ENCODE data around the gene HBE1.

HBE1 gene

DNA sequence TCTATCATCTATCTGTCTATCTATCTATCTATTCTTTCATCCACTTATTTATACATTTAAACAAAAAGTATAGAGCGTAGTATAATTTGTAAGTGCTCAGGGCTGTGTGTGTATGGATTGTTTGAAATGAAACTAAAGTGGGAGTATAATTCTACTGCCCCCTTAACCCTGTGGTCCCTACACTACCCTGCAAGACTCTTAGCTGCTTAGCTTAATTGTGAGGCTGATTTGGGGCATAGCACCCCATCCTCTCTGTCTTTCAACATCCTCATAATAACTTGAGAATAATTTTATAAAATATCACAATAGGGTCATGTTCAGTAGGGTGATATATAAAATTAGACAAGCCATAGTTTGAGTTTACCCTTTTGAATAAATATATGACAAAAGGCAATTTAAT is 20.4 kb upstream of the HBE1 start:
- no peaks in the 10 kb centered on the region for H3K36me3 Mint-ChIP-seq
- H3K4me1 Mint-ChIP-seq (ENCODE audit: low read depth): no peaks in the 10 kb centered on the region

DNA sequence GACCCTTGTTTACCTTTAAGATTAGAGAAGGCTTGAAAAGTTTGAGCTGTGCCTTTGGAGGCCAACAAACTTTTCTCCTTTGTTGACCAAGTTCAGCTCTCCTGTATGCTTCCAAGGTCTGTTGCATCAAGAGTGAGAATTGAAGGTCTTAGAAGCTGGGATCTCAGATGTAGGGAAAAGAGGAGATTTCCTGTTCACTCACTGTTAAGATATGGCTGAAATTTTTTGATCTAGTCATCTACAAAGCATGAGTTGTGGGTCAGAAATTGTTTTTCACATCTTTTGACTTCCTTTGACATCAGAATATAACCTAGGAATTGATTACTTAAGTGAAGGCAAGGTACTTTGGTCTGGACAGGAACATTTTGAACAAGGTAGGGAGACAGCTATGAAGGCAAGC is 20.0 kb upstream of the HBE1 start:
- Mint-ChIP-seq H3K27ac (no peak overlapping the region), H3K36me3 (no peaks in the 10 kb centered on the region), H3K27me3 (no peaks in the 10 kb centered on the region), H3K4me3 (no peak overlapping the region), H3K4me1 (ENCODE audit: low read depth) (no peaks in the 10 kb centered on the region), H3K9me3 (ENCODE audit: low read depth) (no peaks in the 10 kb centered on the region)

More for the DNA sequence above, 20.4 kb upstream of the HBE1 start:
- Mint-ChIP-seq H3K4me3 (no peak overlapping the region), H3K9me3 (ENCODE audit: low read depth) (no peaks in the 10 kb centered on the region), H3K27ac (no peak overlapping the region), H3K27me3 (no peaks in the 10 kb centered on the region)

DNA sequence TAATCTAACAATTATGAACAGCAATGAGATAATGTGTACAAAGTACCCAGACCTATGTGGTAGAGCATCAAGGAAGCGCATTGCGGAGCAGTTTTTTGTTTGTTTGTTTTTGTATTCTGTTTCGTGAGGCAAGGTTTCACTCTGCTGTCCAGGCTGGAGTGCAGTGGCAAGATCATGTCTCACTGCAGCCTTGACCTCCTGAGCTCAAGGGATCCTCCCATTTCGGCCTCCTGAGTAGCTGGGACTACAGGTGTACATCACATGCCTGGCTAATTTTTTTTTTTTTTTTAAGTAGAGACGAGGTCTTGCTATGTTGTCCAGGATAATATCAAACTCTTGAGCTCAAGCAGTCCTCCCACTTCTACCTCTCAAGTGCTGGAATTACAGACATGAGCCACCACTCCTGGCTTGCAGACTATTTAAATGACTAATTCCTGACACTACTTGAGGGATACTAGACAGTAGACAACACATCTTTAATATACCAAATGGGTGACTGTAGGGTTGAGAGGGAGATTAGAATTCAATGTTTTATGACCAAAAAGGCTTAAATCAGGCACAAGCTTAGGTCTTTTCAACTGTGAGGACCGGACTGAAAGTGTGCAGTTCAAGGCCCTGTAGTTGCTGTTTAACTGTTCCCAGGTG is 19.3 kb upstream of the HBE1 start:
- no peaks in the 10 kb centered on the region for H3K4me1 Mint-ChIP-seq (ENCODE audit: low read depth)
- H3K27me3 Mint-ChIP-seq: no peaks in the 10 kb centered on the region
- H3K36me3 Mint-ChIP-seq: no peaks in the 10 kb centered on the region
- H3K9me3 Mint-ChIP-seq (ENCODE audit: low read depth): no peaks in the 10 kb centered on the region
- no peak overlapping the region for H3K4me3 Mint-ChIP-seq
- H3K27ac Mint-ChIP-seq: no peak overlapping the region

DNA sequence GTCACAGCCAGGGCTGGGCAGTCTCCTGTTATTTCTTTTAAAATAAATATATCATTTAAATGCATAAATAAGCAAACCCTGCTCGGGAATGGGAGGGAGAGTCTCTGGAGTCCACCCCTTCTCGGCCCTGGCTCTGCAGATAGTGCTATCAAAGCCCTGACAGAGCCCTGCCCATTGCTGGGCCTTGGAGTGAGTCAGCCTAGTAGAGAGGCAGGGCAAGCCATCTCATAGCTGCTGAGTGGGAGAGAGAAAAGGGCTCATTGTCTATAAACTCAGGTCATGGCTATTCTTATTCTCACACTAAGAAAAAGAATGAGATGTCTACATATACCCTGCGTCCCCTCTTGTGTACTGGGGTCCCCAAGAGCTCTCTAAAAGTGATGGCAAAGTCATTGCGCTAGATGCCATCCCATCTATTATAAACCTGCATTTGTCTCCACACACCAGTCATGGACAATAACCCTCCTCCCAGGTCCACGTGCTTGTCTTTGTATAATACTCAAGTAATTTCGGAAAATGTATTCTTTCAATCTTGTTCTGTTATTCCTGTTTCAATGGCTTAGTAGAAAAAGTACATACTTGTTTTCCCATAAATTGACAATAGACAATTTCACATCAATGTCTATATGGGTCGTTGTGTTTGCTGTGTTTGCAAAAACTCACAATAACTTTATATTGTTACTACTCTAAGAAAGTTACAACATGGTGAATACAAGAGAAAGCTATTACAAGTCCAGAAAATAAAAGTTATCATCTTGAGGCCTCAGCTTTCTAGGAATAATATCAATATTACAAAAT is 18.6 kb upstream of the HBE1 start:
- Mint-ChIP-seq H3K4me3 (no peak overlapping the region), H3K36me3 (no peaks in the 10 kb centered on the region), H3K27ac (no peak overlapping the region), H3K27me3 (no peaks in the 10 kb centered on the region), H3K9me3 (ENCODE audit: low read depth) (no peaks in the 10 kb centered on the region), H3K4me1 (ENCODE audit: low read depth) (no peaks in the 10 kb centered on the region)

DNA sequence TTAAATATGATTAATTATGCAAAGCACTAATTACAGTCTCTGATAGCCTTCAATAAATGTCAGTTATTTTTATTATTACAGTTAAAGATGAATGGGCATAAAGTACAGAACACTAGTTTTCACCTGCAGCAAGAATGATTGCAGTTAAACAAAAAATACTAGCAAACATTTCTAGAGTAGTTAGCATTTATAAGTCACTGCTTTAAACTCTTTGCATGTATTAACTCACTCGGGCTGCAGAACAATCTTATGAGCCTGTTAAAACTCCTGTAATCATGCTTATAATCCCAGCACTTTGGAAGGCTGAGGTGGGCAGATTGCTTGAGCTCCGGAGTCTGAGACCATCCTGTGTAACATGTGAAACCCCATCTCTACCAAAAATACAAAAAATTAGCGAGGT is 17.2 kb upstream of the HBE1 start:
- H3K9me3 Mint-ChIP-seq (ENCODE audit: low read depth): no peaks in the 10 kb centered on the region
- H3K27me3 Mint-ChIP-seq: no peaks in the 10 kb centered on the region
- no peaks in the 10 kb centered on the region for H3K36me3 Mint-ChIP-seq
- H3K4me3 Mint-ChIP-seq: no peak overlapping the region
- H3K4me1 Mint-ChIP-seq (ENCODE audit: low read depth): no peaks in the 10 kb centered on the region
- no peak overlapping the region for H3K27ac Mint-ChIP-seq

DNA sequence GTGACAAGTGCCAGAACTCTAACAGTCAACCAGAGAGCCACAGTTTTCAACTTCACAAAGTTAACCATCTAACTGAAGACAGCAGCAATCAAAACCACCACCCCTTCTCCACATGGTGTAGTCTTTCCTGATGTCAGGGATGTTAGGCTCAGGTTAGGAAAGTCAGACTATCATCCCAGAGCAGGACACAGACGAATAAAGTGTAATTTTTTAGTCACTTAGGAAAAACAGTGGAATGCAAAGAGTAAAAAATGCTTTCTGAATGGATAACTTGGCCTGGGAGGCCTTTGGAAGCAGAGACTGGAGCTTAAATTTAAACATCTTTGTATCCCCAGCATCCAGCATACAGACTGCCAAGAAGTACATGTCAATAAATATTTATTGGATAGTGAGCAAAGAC is 16.6 kb upstream of the HBE1 start:
- no peak overlapping the region for H3K4me3 Mint-ChIP-seq
- H3K36me3 Mint-ChIP-seq: no peaks in the 10 kb centered on the region
- no peaks in the 10 kb centered on the region for H3K9me3 Mint-ChIP-seq (ENCODE audit: low read depth)
- H3K27me3 Mint-ChIP-seq: no peaks in the 10 kb centered on the region
- H3K27ac Mint-ChIP-seq: no peak overlapping the region
- H3K4me1 Mint-ChIP-seq (ENCODE audit: low read depth): no peaks in the 10 kb centered on the region

DNA sequence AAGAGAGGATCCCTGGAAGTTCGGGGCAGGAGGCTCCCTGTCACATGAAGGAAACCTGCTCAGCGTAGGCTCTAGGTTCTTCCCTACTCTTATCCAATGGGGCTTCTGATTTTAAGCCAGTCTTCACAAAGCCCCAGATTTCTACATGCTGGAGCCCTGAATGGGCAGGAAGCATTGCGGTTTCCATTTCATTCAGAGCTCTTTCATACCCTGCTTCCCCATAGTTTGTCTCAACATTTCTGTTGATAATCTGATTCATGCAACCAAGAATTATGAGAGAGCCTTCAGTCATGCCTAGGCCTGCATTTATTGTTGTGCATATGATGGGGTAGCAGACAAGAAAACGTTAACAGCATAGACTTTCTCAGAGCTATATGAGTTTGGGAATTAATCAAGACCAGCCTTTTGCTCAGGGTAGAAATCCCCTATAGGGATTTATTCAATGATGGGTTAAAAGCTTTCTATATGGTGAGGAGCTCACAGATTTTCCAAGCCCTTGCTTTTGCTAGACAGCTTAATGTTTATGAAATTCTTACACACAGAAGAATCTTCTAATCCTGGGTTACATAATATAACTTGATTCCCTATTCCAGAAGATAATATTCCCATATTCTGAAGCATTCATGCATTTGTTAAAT is 16.1 kb upstream of the HBE1 start:
- Mint-ChIP-seq H3K27me3 (no peaks in the 10 kb centered on the region), H3K4me3 (no peak overlapping the region), H3K9me3 (ENCODE audit: low read depth) (no peaks in the 10 kb centered on the region), H3K27ac (no peak overlapping the region), H3K36me3 (no peaks in the 10 kb centered on the region), H3K4me1 (ENCODE audit: low read depth) (no peaks in the 10 kb centered on the region)

DNA sequence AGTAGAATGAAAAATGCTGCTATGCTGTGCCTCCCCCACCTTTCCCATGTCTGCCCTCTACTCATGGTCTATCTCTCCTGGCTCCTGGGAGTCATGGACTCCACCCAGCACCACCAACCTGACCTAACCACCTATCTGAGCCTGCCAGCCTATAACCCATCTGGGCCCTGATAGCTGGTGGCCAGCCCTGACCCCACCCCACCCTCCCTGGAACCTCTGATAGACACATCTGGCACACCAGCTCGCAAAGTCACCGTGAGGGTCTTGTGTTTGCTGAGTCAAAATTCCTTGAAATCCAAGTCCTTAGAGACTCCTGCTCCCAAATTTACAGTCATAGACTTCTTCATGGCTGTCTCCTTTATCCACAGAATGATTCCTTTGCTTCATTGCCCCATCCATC is 14.9 kb upstream of the HBE1 start:
- no peaks in the 10 kb centered on the region for H3K27me3 Mint-ChIP-seq
- no peaks in the 10 kb centered on the region for H3K36me3 Mint-ChIP-seq
- no peak overlapping the region for H3K27ac Mint-ChIP-seq

DNA sequence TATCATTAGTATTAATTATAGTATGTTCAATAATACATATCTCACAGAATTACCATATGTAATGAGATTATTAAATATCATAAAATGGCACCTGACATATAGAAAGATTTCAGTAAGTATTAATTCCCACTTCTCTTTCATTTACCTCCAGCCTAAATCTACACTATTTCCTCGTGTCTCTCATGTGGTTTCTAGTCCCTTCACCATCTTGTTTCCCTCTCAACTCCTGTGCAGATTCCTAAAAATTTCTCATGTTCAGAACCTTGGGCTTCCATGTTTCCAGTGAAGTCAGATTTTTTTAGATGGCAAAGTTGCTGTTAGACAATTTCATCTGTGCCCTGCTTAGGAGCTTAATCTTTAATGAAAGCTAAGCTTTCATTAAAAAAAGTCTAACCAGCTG is 14.1 kb upstream of the HBE1 start:
- no peaks in the 10 kb centered on the region for H3K4me1 Mint-ChIP-seq (ENCODE audit: low read depth)
- no peaks in the 10 kb centered on the region for H3K9me3 Mint-ChIP-seq (ENCODE audit: low read depth)
- no peaks in the 10 kb centered on the region for H3K36me3 Mint-ChIP-seq
- H3K27me3 Mint-ChIP-seq: no peaks in the 10 kb centered on the region
- no peak overlapping the region for H3K4me3 Mint-ChIP-seq
- H3K27ac Mint-ChIP-seq: no peak overlapping the region

More for the DNA sequence above, 14.9 kb upstream of the HBE1 start:
- Mint-ChIP-seq H3K4me1 (ENCODE audit: low read depth) (no peaks in the 10 kb centered on the region), H3K4me3 (no peak overlapping the region), H3K9me3 (ENCODE audit: low read depth) (no peaks in the 10 kb centered on the region)

DNA sequence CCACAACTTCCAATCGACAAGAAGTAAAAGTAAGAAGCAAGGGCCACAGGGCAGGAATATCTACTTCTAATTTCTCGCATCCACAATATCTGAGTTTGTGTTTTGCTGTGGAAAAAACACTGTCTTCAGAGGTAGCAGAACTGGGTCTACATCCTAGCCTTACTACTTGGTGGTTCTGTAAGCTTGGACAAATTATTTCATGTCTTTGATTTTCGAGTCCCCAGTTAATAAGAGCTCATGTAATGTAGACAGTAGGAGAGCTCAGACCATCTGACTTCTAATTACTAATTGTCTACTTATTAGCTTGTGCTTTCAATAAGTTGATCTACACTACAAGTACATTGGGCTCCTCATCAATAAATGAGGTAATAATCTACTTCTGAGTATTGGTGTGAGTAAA is 13.3 kb upstream of the HBE1 start:
- Mint-ChIP-seq H3K27me3 (no peaks in the 10 kb centered on the region), H3K4me3 (no peak overlapping the region), H3K4me1 (ENCODE audit: low read depth) (no peaks in the 10 kb centered on the region), H3K9me3 (ENCODE audit: low read depth) (no peaks in the 10 kb centered on the region), H3K36me3 (no peaks in the 10 kb centered on the region), H3K27ac (no peak overlapping the region)

DNA sequence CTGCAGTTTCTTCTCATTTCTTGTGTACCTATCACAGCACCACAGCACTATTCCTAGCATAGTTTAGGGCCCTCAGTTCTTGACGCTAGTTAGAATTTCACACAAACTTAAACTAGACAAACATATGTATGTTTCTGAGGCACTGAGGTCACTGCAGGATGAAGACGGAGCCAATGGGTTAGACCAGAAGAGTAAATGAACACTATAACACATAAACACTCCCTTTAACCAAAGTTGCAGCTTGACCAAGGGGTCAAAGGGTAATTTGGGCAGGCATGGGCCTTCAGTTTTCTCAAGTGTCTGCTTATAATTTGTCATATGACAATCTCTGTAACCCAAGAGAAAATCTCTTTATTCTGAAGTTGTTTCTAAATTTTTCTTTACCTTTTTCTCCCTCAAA is 12.9 kb upstream of the HBE1 start:
- Mint-ChIP-seq H3K36me3 (no peaks in the 10 kb centered on the region), H3K9me3 (ENCODE audit: low read depth) (no peaks in the 10 kb centered on the region), H3K4me1 (ENCODE audit: low read depth) (no peaks in the 10 kb centered on the region), H3K27me3 (no peaks in the 10 kb centered on the region), H3K27ac (no peak overlapping the region), H3K4me3 (no peak overlapping the region)

DNA sequence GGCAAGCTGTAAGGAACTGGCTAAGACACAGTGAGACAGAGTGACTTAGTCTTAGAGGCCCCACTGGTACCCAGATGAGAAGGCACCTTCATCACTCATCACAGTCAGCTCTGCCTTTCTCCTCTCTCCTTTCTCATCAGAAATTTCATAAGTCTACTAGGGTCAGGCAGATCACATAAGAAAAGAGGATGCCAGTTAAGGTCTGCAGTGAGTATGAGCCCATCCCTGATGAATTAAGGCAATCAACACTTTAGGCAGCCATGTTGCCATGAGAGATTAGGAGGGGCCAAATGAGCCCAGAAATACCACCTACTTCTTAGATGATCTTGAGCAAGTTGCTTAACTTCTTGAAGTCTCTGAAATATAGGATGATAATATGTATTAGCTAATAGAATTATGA is 11.9 kb upstream of the HBE1 start:
- H3K9me3 Mint-ChIP-seq (ENCODE audit: low read depth): no peaks in the 10 kb centered on the region
- H3K4me3 Mint-ChIP-seq: no peak overlapping the region
- H3K27me3 Mint-ChIP-seq: no peaks in the 10 kb centered on the region
- no peaks in the 10 kb centered on the region for H3K4me1 Mint-ChIP-seq (ENCODE audit: low read depth)
- no peak overlapping the region for H3K27ac Mint-ChIP-seq
- H3K36me3 Mint-ChIP-seq: no peaks in the 10 kb centered on the region

DNA sequence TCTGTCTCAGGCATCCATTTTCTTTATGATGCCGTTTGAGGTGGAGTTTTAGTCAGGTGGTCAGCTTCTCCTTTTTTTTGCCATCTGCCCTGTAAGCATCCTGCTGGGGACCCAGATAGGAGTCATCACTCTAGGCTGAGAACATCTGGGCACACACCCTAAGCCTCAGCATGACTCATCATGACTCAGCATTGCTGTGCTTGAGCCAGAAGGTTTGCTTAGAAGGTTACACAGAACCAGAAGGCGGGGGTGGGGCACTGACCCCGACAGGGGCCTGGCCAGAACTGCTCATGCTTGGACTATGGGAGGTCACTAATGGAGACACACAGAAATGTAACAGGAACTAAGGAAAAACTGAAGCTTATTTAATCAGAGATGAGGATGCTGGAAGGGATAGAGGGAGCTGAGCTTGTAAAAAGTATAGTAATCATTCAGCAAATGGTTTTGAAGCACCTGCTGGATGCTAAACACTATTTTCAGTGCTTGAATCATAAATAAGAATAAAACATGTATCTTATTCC is 10.9 kb upstream of the HBE1 start:
- no peaks in the 10 kb centered on the region for H3K9me3 Mint-ChIP-seq (ENCODE audit: low read depth)

DNA sequence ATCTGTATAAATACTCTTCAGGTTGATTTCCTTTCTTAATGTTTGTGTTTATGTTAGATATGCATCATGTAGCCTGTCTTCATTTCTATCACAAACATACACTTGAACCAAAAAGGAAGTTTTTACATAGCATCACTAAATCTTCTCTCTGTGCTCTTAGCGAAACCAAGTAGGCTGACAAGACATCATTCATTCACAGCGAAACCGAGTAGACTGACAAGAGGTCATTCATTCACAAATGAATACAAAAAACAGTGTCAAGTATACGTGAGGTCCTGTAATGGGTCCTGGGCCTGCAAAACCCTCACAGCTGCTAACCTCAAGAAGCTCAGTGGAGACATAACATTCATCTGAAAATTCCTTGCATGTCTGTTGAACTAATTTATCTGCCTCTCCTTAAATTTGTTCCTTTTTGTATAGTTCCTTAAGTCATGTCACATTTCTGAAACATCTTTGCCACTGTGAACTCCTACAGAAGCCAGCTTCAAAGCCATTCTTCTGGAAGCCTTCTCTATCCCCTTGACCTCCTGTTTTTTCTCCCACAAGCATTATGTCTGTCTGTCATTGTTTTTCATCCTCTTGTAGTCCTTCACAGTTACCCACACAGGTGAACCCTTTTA is 9.8 kb upstream of the HBE1 start:
- Mint-ChIP-seq H3K27me3 (peaks cover under 1% of the 10 kb centered on the region), H3K27ac (no peak overlapping the region)

More for the DNA sequence above, 10.9 kb upstream of the HBE1 start:
- Mint-ChIP-seq H3K4me1 (ENCODE audit: low read depth) (no peaks in the 10 kb centered on the region), H3K27ac (no peak overlapping the region), H3K27me3 (no peaks in the 10 kb centered on the region), H3K4me3 (no peak overlapping the region), H3K36me3 (no peaks in the 10 kb centered on the region)

DNA sequence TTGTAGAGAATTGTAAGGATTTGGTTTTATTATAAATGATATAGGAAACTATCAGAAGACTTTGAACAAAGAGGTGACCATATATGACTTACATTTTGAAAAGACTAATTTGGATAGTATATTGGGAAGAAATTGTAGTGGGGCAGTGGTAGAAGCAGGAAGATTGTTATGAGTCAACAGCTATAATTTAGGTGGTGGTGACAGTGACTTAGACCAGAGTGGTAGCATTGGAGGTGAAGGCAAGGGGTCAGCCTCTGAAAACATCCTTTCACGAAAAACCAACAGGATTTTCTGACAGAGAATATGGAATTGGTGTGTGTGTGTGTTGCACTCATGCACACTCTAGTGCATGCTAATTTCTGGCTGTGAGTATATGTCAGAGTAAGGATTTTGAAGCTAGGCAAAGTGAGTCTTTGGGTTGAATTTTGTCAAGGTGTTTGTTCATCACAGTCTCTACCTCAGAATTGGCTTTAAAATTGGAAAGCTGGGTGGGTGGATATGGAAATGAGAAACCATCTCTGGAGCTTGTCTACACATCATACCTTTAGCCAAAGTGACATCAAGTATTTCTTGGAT is 8.2 kb upstream of the HBE1 start:
- H3K27ac Mint-ChIP-seq: no peak overlapping the region
- no peaks in the 10 kb centered on the region for H3K36me3 Mint-ChIP-seq
- peaks cover 2% of the 10 kb centered on the region for H3K27me3 Mint-ChIP-seq
- H3K4me3 Mint-ChIP-seq: no peak overlapping the region
- H3K4me1 Mint-ChIP-seq (ENCODE audit: low read depth): no peaks in the 10 kb centered on the region
- H3K9me3 Mint-ChIP-seq (ENCODE audit: low read depth): no peaks in the 10 kb centered on the region

More for the DNA sequence above, 9.8 kb upstream of the HBE1 start:
- Mint-ChIP-seq H3K9me3 (ENCODE audit: low read depth) (no peaks in the 10 kb centered on the region), H3K4me3 (no peak overlapping the region), H3K36me3 (no peaks in the 10 kb centered on the region), H3K4me1 (ENCODE audit: low read depth) (no peaks in the 10 kb centered on the region)

Measured in activated naive CD8-positive, alpha-beta T cell (primary cell).